GM23338 (cell line): Measurements from ENCODE around the gene NT5DC3.

ENCODE experiments used
- EZH2phosphoT487 ChIP-seq: fragments of 200-600 bp; sonication (generic); IDR thresholded peaks from one replicate; pipeline ENCODE4 v1.8.1; 2018; ENCODE audit warnings: antibody characterized with exemption; ENCODE audit not compliant: unreplicated experiment
- JUNB ChIP-seq: IDR thresholded peaks from one replicate; pipeline ENCODE4 v1.6.1; 2016; ENCODE audit warnings: antibody characterized with exemption; ENCODE audit not compliant: unreplicated experiment
- POLR2AphosphoS5 ChIP-seq: IDR thresholded peaks from 2 replicates; pipeline ENCODE4 v1.6.1; 2016; ENCODE audit warnings: antibody characterized with exemption, low read depth

GRCh38 chr12:103765322-103765721 is 75.7 kb downstream of the NT5DC3 start:
- TF ChIP-seq EZH2phosphoT487, result no peak
- no peak for TF ChIP-seq POLR2AphosphoS5
- TF ChIP-seq JUNB, result no peak
